Measurements from ENCODE around the gene IGSF6. TPM values are rescaled to one million over a fixed set of nuclear protein-coding genes. Genes with fewer than 3 reads are reported as not detected.
"Not testable (repeated sequence)": the region's sequence is repeated elsewhere in the genome, so short reads cannot be mapped to it uniquely, and the experiment has no call there.

Gene IGSF6
- total and polyA plus RNA-seq, 2 donors (not counting 1 experiment from before 2014, with no cell fraction given): 0.33 to 1.3 TPM

GRCh38 chr16:21694609-21695008 lies 42.2 kb upstream of the IGSF6 start:
- H3K27me3 Mint-ChIP-seq: peaks cover 14% of the 10 kb centered on the region
- POLR2A ChIA-PET: interaction anchor here (0.6 kb wide), 1 partner anchor 12 kb away, joined by 4 read pairs; no protein-coding TSS in a partner anchor

GRCh38 chr16:21690967-21691366 lies 38.6 kb upstream of the IGSF6 start:
- DNase-seq; ATAC-seq (ENCODE audit: low read depth); H3K4me3 Mint-ChIP-seq; H3K79me2 ChIP-seq (ENCODE audit: control insufficient read depth, insufficient read depth, low read length); H3K9me3 Mint-ChIP-seq (ENCODE audit: insufficient read depth); H3K27me3 ChIP-seq (replicated peaks in 1 of 4; ENCODE audit: control extremely low read depth in 1 of 4, control insufficient read depth in 3 of 4, insufficient read depth in 4 of 4, low read length in 3 of 4); H3K36me3 ChIP-seq (replicated peaks in 1 of 2; ENCODE audit: control extremely low read depth in 1 of 2, control insufficient read depth in 1 of 2, extremely low read depth in 1 of 2, insufficient read depth in 2 of 2, low read length in 1 of 2); H3K27me3 Mint-ChIP-seq; H2AFZ ChIP-seq (ENCODE audit: insufficient read depth, low read depth, low read length, poor library complexity, severe bottlenecking); H4K20me1 ChIP-seq (ENCODE audit: control insufficient read depth, insufficient read depth, low read length, poor library complexity, severe bottlenecking); H3K4me1 Mint-ChIP-seq; H3K9ac ChIP-seq (ENCODE audit: low read length); CTCF ChIA-PET; intact Hi-C loops (cut with micrococcal nuclease); POLR2A ChIA-PET; H3K27ac ChIP-seq (ENCODE audit: low read length in 2 of 2); H3K4me3 ChIP-seq (ENCODE audit: control extremely low read depth in 1 of 5, extremely low read depth in 1 of 5, insufficient read depth in 1 of 5, low read depth in 2 of 5, low read length in 4 of 5); H3K27ac Mint-ChIP-seq; H3K4me1 ChIP-seq (ENCODE audit: control insufficient read depth in 2 of 2, insufficient read depth in 2 of 2, low read length in 2 of 2); H3K4me2 ChIP-seq (replicated peaks; ENCODE audit: low read depth, low read length, poor library complexity, severe bottlenecking); H3K9me3 ChIP-seq (ENCODE audit: control extremely low read depth in 1 of 3, control insufficient read depth in 2 of 3, insufficient read depth in 1 of 3, low read length in 2 of 3): not testable (repeated sequence)
- WGBS (ENCODE audit: insufficient coverage): no CpG with 5 or more reads among the region's 4 CpGs

More at GRCh38 chr16:21694609-21695008, 42.2 kb upstream of the IGSF6 start:
- CTCF ChIA-PET: interaction anchor here (1.2 to 2.0 kb wide), 3 partner anchors 11 to 14 kb away, joined by 3 to 6 read pairs (median 4); no protein-coding TSS in a partner anchor
- ATAC-seq (ENCODE audit: low read depth) (no peak), DNase-seq (no peak)
- Histone ChIP-seq H3K4me1 (ENCODE audit: control insufficient read depth in 2 of 2, insufficient read depth in 2 of 2, low read length in 2 of 2) (no peaks in the 10 kb centered on the region), H3K36me3 (replicated peaks in 1 of 2; ENCODE audit: control extremely low read depth in 1 of 2, control insufficient read depth in 1 of 2, extremely low read depth in 1 of 2, insufficient read depth in 2 of 2, low read length in 1 of 2) (no peaks in the 10 kb centered on the region), H3K4me2 (replicated peaks; ENCODE audit: low read depth, low read length, poor library complexity, severe bottlenecking) (no peak overlapping the region), H3K27me3 (replicated peaks in 1 of 4; ENCODE audit: control extremely low read depth in 1 of 4, control insufficient read depth in 3 of 4, insufficient read depth in 4 of 4, low read length in 3 of 4) (peaks cover 0 to 2% (median 0%) of the 10 kb centered on the region in 4 experiments), H3K9me3 (ENCODE audit: control extremely low read depth in 1 of 3, control insufficient read depth in 2 of 3, insufficient read depth in 1 of 3, low read length in 2 of 3) (no peaks in the 10 kb centered on the region), H3K9ac (ENCODE audit: low read length) (no peak overlapping the region), H3K4me3 (ENCODE audit: control extremely low read depth in 1 of 5, extremely low read depth in 1 of 5, insufficient read depth in 1 of 5, low read depth in 2 of 5, low read length in 4 of 5) (no peak overlapping the region), H4K20me1 (ENCODE audit: control insufficient read depth, insufficient read depth, low read length, poor library complexity, severe bottlenecking) (no peaks in the 10 kb centered on the region), H2AFZ (ENCODE audit: insufficient read depth, low read depth, low read length, poor library complexity, severe bottlenecking) (no peak overlapping the region), H3K27ac (ENCODE audit: low read length in 2 of 2) (no peak overlapping the region), H3K79me2 (ENCODE audit: control insufficient read depth, insufficient read depth, low read length) (no peaks in the 10 kb centered on the region)
- WGBS (ENCODE audit: insufficient coverage): 100% methylated on average over 1 of the region's 4 CpGs
- no peak overlapping the region for H3K27ac Mint-ChIP-seq
- no peak for TF ChIP-seq EZH2 (IDR thresholded peaks at IDR 0.05; ENCODE audit: borderline replicate concordance, insufficient read depth, low read depth, low read length, poor library complexity, severe bottlenecking)
- TF ChIP-seq CTCF (IDR thresholded peaks at IDR 0.05): no peak
- intact Hi-C loops (cut with micrococcal nuclease): no loop called here
- H3K9me3 Mint-ChIP-seq (ENCODE audit: insufficient read depth): no peaks in the 10 kb centered on the region
- H3K4me3 Mint-ChIP-seq: no peak overlapping the region
- no peaks in the 10 kb centered on the region for H3K4me1 Mint-ChIP-seq

All from B cell (primary cell).